Esophagus squamous epithelium (tissue), 5 donors: ENCODE data around the gene WFDC5. TPM values are rescaled to one million over a fixed set of nuclear protein-coding genes. Genes with fewer than 3 reads are reported as not detected.
A peak's percentile ranks its signal among the peaks of the same experiment; 100 is the strongest.
"Not testable (repeated sequence)": the region's sequence is repeated elsewhere in the genome, so short reads cannot be mapped to it uniquely, and the experiment has no call there.

ENCODE experiments used
- DNase-seq: peaks from one replicate; lab custom pipeline; 2025; lab: John Stamatoyannopoulos, UW
- H3K27ac ChIP-seq, 4 donors: fragments of 200-600 bp; sonication (generic); one replicate each; pipeline ENCODE4 v1.5.1; 2016 to 2019; ENCODE audit warnings: mild to moderate bottlenecking in 1 of 4
- H3K27me3 ChIP-seq, 4 donors: fragments of 200-600 bp; sonication (generic); 1 replicate in 3 of 4; 2 replicates in 1 of 4; pipeline versions ENCODE4 v1.5.1 to v1.6.0; 2017 to 2021; ENCODE audit warnings: antibody characterized with exemption in 1 of 4
- H3K36me3 ChIP-seq, 3 donors: fragments of 200-600 bp; sonication (generic); one replicate each; pipeline ENCODE4 v1.5.1; 2016 to 2019
- H3K4me1 ChIP-seq, 3 donors: fragments of 200-600 bp; sonication (generic); one replicate each; pipeline ENCODE4 v1.5.1; 2017 to 2019
- H3K4me3 ChIP-seq, 4 donors: fragments of 200-600 bp; sonication (generic); 1 replicate in 3 of 4; 2 replicates in 1 of 4; pipeline ENCODE4 v1.5.1; 2016 to 2019; ENCODE audit warnings: mild to moderate bottlenecking in 2 of 4, moderate library complexity in 1 of 4
- H3K9me3 ChIP-seq, 3 donors: fragments of 200-600 bp; sonication (generic); one replicate each; pipeline ENCODE4 v1.5.1; 2016 to 2019
- POLR2A ChIP-seq, 4 donors: fragments of 450-650 bp; IDR thresholded peaks; one replicate each; pipeline ENCODE4 v1.6.1; 2017; ENCODE audit warnings: antibody characterized with exemption in 4 of 4, mild to moderate bottlenecking in 4 of 4, moderate library complexity in 3 of 4
- WGBS, 2 donors: methylation state at CpG; one replicate each; pipeline ENCODE4 v1.1.5; 2018; 5-methylcytosine and 5-hydroxymethylcytosine counted together
- intact Hi-C: fragments of 100-400 bp; cut with DNase I; formaldehyde crosslinking; loops from one replicate; pipeline ENCODE4 v1.15.0; 2022
- total RNA-seq, 4 donors: library from RNA; depleted of rRNA; stranded (reverse); fragments of >200 nt; gene quantifications; one replicate each; pipeline ENCODE4 v1.1.0, GENCODE V29; 2016
- TF ChIP-seq, protein P1 (sequence below), 6 experiments: fragments of 450-650 bp in 4 of 6; fragments of 200-600 bp in 2 of 6; sonication (generic) in 2 of 6; IDR thresholded peaks; one replicate each; pipeline ENCODE4 v1.5.1; 2016 to 2019; ENCODE audit warnings: antibody characterized with exemption in 6 of 6, mild to moderate bottlenecking in 4 of 6, moderate library complexity in 4 of 6
- donor health status: DM: yes; HTN: yes; CAD: no.

The WFDC5 gene
- total RNA-seq, 4 donors from 2014 or later: 3.1 to 32.1 (median 4.6) TPM

DNA sequence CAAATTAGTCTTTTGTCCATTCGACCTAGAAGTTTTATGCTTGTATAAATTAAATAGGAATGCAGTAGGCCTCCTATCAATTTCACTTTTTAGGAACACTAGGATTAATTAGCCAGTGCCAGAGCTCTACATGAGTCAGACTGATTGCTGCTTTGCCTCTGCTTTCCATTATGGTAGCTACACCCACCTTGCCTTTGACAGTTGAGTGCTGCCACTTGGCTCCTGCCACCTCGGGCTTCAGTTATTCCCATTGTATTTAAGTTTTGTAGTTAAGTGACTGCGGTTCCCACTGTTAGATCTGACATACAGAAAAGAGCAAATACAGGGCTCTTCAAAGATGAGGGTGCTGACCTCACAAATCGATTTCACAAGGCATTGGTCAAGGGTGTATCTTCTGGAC, 25.9 kb upstream of the WFDC5 start:
- 67 to 68% methylated on average over 4 of the region's 4 CpGs for WGBS, 2 donors
- no peak overlapping the region for H3K4me3 ChIP-seq
- H3K27me3 ChIP-seq: peaks cover 0 to 27% (median 0%) of the 10 kb centered on the region in 4 donors
- peaks cover 0 to 9% (median 0%) of the 10 kb centered on the region in 3 donors for H3K4me1 ChIP-seq
- no peaks in the 10 kb centered on the region for H3K9me3 ChIP-seq
- no peak overlapping the region for H3K27ac ChIP-seq
- intact Hi-C loops: no loop called here
- no peak for DNase-seq
- H3K36me3 ChIP-seq: no peaks in the 10 kb centered on the region
- no peak for TF ChIP-seq POLR2A (IDR thresholded peaks at IDR 0.05)
- TF ChIP-seq, protein P1, sequence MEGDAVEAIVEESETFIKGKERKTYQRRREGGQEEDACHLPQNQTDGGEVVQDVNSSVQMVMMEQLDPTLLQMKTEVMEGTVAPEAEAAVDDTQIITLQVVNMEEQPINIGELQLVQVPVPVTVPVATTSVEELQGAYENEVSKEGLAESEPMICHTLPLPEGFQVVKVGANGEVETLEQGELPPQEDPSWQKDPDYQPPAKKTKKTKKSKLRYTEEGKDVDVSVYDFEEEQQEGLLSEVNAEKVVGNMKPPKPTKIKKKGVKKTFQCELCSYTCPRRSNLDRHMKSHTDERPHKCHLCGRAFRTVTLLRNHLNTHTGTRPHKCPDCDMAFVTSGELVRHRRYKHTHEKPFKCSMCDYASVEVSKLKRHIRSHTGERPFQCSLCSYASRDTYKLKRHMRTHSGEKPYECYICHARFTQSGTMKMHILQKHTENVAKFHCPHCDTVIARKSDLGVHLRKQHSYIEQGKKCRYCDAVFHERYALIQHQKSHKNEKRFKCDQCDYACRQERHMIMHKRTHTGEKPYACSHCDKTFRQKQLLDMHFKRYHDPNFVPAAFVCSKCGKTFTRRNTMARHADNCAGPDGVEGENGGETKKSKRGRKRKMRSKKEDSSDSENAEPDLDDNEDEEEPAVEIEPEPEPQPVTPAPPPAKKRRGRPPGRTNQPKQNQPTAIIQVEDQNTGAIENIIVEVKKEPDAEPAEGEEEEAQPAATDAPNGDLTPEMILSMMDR (IDR thresholded peaks at IDR 0.05): no peak

DNA sequence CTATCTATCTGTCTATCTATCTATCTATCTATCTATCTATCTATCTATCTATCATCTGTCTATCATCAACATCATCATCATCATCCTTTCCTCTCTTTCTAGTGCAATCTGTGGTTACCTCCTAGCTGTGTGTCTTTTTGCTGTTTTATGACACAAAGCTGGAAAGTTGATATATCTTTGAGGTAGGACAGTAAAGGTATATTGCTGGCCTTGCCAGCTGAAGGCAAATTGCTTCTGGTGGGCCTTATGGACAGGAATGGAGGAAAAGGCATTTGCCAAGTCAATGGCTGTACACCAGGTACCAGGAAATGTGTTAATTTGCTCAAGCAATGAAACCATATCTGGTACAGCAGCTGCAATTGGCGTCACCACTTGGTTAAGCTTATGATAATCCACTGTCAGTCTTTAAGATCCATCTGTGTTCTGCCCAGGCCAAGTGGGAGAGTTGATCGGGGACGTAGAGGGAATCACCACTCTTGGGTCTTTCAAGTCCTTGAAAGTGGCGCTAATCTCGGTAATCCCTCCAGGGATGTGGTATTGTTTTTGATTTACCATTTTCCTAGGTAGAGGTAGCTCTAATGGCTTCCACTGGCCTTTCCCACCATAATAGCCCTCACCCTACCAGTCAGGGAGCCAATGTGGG, 24.9 kb upstream of the WFDC5 start:
- H3K27ac ChIP-seq, DNase-seq, H3K36me3 ChIP-seq, H3K9me3 ChIP-seq, H3K4me3 ChIP-seq: not testable (repeated sequence)
- WGBS, 2 donors: 88 to 100% methylated on average over 5 of the region's 5 CpGs
- Histone ChIP-seq H3K4me1 (peaks cover 0 to 14% (median 0%) of the 10 kb centered on the region in 3 donors), H3K27me3 (peaks cover 0 to 26% (median 0%) of the 10 kb centered on the region in 4 donors)
- intact Hi-C loops: loop anchor here (10.0 kb wide), 1 partner anchor 155 kb away; no protein-coding TSS in a partner anchor

DNA sequence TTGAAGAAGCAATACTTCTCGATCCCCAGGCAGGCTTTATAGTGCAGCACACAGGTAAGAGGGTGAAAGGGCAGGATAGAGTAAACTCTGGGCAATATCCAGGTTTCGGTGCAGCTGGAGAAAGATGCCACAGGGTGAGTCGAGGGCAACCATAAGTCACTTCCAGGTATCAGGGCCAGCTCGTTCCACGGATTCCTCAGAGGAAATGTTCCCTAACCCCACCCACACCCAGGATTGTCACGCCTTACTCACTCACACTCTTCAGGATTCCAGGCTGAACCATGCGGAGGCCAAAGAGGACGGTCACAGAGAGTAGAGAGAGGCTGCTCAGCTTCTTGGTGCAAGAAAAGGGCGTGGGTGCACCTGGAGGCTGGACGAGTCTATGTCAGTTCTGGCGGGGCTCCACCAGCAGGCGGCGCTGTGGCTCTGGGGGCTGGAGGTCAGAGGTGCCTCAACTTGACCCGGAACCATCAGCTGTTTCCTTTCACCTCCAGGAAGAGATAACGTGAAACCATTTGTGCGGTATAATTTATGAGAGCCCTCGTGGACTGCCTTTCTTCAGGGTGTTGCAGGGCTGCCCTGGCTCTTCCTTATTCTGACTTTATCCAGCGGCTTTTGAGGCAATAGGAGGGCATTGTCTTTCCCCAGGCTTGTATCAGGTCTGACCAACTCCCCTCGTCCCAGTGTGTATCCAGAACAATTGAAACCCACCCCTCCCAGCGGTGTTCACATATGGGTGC, 23.8 kb upstream of the WFDC5 start:
- H3K27ac ChIP-seq: no peak overlapping the region
- peaks cover 0 to 21% (median 0%) of the 10 kb centered on the region in 4 donors for H3K27me3 ChIP-seq
- WGBS, 2 donors: 27 to 28% methylated on average over 15 to 18 of the region's 20 CpGs
- DNase-seq: no peak
- H3K9me3 ChIP-seq: no peaks in the 10 kb centered on the region
- no peak for TF ChIP-seq POLR2A (IDR thresholded peaks at IDR 0.05)
- TF ChIP-seq, protein P1 (IDR thresholded peaks at IDR 0.05): peak; percentile 32 to 92 (median 76)
- H3K4me1 ChIP-seq: peaks cover 0 to 14% (median 0%) of the 10 kb centered on the region in 3 donors
- no peak overlapping the region for H3K4me3 ChIP-seq
- H3K36me3 ChIP-seq: no peaks in the 10 kb centered on the region
- intact Hi-C loops: loop anchor here (10.0 kb wide), 1 partner anchor 156 kb away; no protein-coding TSS in a partner anchor

DNA sequence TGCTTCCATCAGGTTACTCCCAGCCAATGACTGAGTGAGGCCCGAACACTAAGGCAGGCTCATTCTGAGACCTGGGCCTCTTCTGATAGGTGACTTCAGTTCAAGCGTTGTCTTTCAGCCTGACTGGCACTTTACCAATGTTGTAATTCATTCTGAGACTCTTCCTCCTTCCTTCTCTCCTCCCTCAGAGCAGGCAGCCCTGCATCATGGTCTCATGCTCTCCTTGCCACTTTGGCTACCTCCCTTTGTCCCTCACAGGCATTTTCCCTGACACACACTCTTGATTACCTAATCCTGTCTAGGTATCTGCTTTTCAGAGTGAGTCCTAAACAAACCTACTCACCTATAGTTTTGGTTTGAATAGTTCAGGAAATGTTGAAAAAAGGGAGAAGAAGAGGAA, 21.9 kb upstream of the WFDC5 start:
- TF ChIP-seq, protein P1 (IDR thresholded peaks at IDR 0.05): no peak
- no peak for TF ChIP-seq POLR2A (IDR thresholded peaks at IDR 0.05)
- intact Hi-C loops: loop anchor here (10.0 kb wide), 1 partner anchor 158 kb away; no protein-coding TSS in a partner anchor
- H3K27ac ChIP-seq: no peak overlapping the region
- H3K4me3 ChIP-seq: no peak overlapping the region
- no peaks in the 10 kb centered on the region for H3K9me3 ChIP-seq
- DNase-seq: no peak
- peaks cover 0 to 34% (median 0%) of the 10 kb centered on the region in 4 donors for H3K27me3 ChIP-seq
- peaks cover 0 to 14% (median 0%) of the 10 kb centered on the region in 3 donors for H3K4me1 ChIP-seq
- WGBS, 2 donors: 85 to 86% methylated on average over 1 to 2 of the region's 2 CpGs
- no peaks in the 10 kb centered on the region for H3K36me3 ChIP-seq

DNA sequence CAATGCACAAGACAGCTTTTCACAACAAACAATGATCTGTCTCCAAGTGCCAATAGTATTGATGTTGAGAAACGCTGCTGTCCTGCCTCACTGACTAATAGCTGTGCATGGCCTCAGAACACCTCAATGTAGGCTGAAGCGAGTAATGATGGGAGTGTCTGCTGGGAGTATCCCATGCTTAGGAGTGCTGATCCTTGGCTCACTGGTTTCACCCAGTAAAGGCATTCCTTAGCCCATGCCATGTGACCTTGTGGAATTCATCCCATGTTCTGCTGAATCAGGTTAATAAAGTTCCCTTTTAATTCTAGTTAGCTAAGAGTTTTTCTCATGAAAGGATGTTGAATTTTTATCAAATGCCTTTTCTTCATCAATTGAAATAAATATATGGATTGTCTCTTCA, 13.1 kb upstream of the WFDC5 start:
- Histone ChIP-seq H3K9me3 (no peaks in the 10 kb centered on the region), H3K4me3 (no peak overlapping the region), H3K36me3 (no peaks in the 10 kb centered on the region), H3K27me3 (peaks cover 0 to 42% (median 0%) of the 10 kb centered on the region in 4 donors), H3K4me1 (no peaks in the 10 kb centered on the region), H3K27ac (no peak overlapping the region)
- intact Hi-C loops: no loop called here
- 37 to 76% methylated on average over 2 of the region's 2 CpGs for WGBS, 2 donors
- no peak for TF ChIP-seq POLR2A (IDR thresholded peaks at IDR 0.05)
- DNase-seq: no peak

DNA sequence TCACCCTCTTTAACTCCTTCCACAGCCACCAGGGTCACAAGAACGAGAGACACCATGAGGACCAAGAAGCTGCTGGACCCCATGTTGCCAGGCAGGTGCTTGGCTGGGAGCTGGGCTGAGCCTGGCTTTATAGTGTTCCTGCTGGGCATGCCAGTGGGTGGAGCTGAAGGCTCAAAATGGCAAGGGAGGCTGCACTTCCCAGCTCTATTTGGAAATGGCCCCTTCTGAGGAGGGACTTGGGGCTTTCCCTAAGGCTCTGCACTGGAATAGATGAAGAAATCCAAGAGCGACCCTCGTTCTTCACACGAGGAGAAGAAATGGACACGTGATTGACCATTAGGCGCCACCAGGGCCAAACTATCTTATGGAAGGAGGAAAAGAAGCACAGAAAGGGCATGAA, 9.4 kb upstream of the WFDC5 start, which contains the start of gene WFDC12:
WFDC12 (minus strand) TSS at position 101 of the 400 bp plus-strand sequence; CDS start at position 83, 18 bp downstream.
- H3K27ac ChIP-seq: no peak within 1 kb of the TSS
- TF ChIP-seq, protein P1 (IDR thresholded peaks at IDR 0.05): no peak
- no peak for TF ChIP-seq POLR2A (IDR thresholded peaks at IDR 0.05)
- H3K4me1 ChIP-seq: no peaks in the 10 kb centered on the region
- H3K27me3 ChIP-seq: peaks cover 0 to 41% (median 0%) of the 10 kb centered on the region in 4 donors
- DNase-seq: no peak
- H3K4me3 ChIP-seq: no peak within 1 kb of the TSS
- intact Hi-C loops: no loop called here
- H3K36me3 ChIP-seq: no peaks in the 10 kb centered on the region
- whole genome bisulfite sequencing, 2 donors: 85 to 95% methylated on average over 4 to 5 of the region's 6 CpGs
- H3K9me3 ChIP-seq: no peaks in the 10 kb centered on the region
